LNCaP clone FGC (cell line): ENCODE data around the gene C16orf78.

Experiments
- DNase-seq: peaks from one replicate; pipeline ENCODE4 v3.0.0-alpha.2; 2011; ENCODE audit warnings: low read depth
- H3K4me3 ChIP-seq: 2 replicates; pipeline ENCODE4 v1.5.1; 2011; ENCODE audit warnings: mild to moderate bottlenecking, low read depth, low read length, control low read depth
- CTCF ChIP-seq: IDR thresholded peaks from 2 replicates; pipeline ENCODE4 v1.5.1; 2012; ENCODE audit warnings: mild to moderate bottlenecking; ENCODE audit not compliant: control insufficient read depth, insufficient read depth; ENCODE audit errors: extremely low read depth

The C16orf78 gene

GRCh38 chr16:49414671-49415070, 41.1 kb downstream of the C16orf78 start:
- TF ChIP-seq CTCF = no peak
- H3K4me3 ChIP-seq = no peak overlapping the region
- no peak for DNase-seq

- H3K4me3 ChIP-seq = no peak overlapping the region
- no peak for DNase-seq
- TF ChIP-seq CTCF = no peak
These were observed 41.5 kb downstream of the C16orf78 start for GRCh38 chr16:49415083-49415482.

- H3K4me3 ChIP-seq = no peak overlapping the region
- no peak for DNase-seq
- no peak for TF ChIP-seq CTCF
These were observed 42.5 kb downstream of the C16orf78 start for GRCh38 chr16:49416001-49416675.

GRCh38 chr16:49417354-49417753, 43.8 kb downstream of the C16orf78 start:
- TF ChIP-seq CTCF = no peak
- DNase-seq = no peak
- no peak overlapping the region for H3K4me3 ChIP-seq

GRCh38 chr16:49419006-49419405, 45.4 kb downstream of the C16orf78 start:
- DNase-seq = no peak
- no peak overlapping the region for H3K4me3 ChIP-seq
- no peak for TF ChIP-seq CTCF

- DNase-seq = no peak
- no peak overlapping the region for H3K4me3 ChIP-seq
- TF ChIP-seq CTCF = no peak
These were observed 46.3 kb downstream of the C16orf78 start for GRCh38 chr16:49419862-49420261.

GRCh38 chr16:49422896-49423295, 49.3 kb downstream of the C16orf78 start:
- TF ChIP-seq CTCF = no peak
- no peak overlapping the region for H3K4me3 ChIP-seq
- no peak for DNase-seq
